Endothelial cell of umbilical vein (primary cell): Measurements from ENCODE around the gene CAPS. TPM values are rescaled to one million over a fixed set of nuclear protein-coding genes. Genes with fewer than 3 reads are reported as not detected.

ENCODE experiments used
- BruUV-seq: library from RNA; stranded (reverse); fragments of 400-500 nt; replicated peaks from 2 replicates; lab custom pipeline; 2021; lab: Mats Ljungman, UMichigan
- CTCF ChIA-PET: fragments of 300-600, 350-600 bp; sonication (Branson Sonifier 250); formaldehyde crosslinking; loops from one replicate; lab custom pipeline; 2021; ENCODE audit warnings: antibody characterized with exemption, inconsistent platforms; lab: Charles Lee
- POLR2A ChIA-PET: fragments of 300-600, 350-600 bp; sonication (Branson Sonifier 250); formaldehyde crosslinking; loops from one replicate; lab custom pipeline; 2021; ENCODE audit warnings: antibody characterized with exemption, inconsistent platforms; lab: Charles Lee
- DNase-seq: peaks from one replicate; pipeline ENCODE4 v3.0.0-alpha.2; 2011; ENCODE audit warnings: low read depth, low spot score
- FAIRE-seq: peaks from 2 replicates; lab custom pipeline; 2011; peaks lifted over from hg19 to GRCh38; lab: Jason Lieb, UNC
- H2AFZ ChIP-seq: 2 replicates; pipeline ENCODE4 v1.6.0; 2012; ENCODE audit warnings: low read depth, low read length, control low read depth, inconsistent platforms
- H3K27ac ChIP-seq: 2 replicates; pipeline ENCODE4 v1.5.1; 2011; ENCODE audit warnings: low read depth, mild to moderate bottlenecking, control low read depth, low read length, moderate library complexity; ENCODE audit not compliant: insufficient read depth
- H3K27me3 ChIP-seq, 2 experiments: 2 replicates each; pipeline versions ENCODE4 v1.6.0 to v1.6.1; 2011; ENCODE audit warnings: low read length in 2 of 2, mixed read lengths in 1 of 2; ENCODE audit not compliant: control insufficient read depth in 2 of 2, insufficient read depth in 2 of 2
- H3K36me3 ChIP-seq, 2 experiments: 2 replicates in 1 of 2; 3 replicates in 1 of 2; pipeline ENCODE4 v1.5.1; 2011; ENCODE audit warnings: low read length in 2 of 2, mild to moderate bottlenecking in 1 of 2, moderate library complexity in 1 of 2; ENCODE audit not compliant: control insufficient read depth in 2 of 2, insufficient read depth in 2 of 2; ENCODE audit errors: extremely low read depth in 1 of 2
- H3K4me1 ChIP-seq: 3 replicates; pipeline ENCODE4 v1.5.1; 2011; ENCODE audit warnings: mild to moderate bottlenecking, low read length; ENCODE audit not compliant: control insufficient read depth, insufficient read depth; ENCODE audit errors: extremely low read depth
- H3K4me2 ChIP-seq: 2 replicates; pipeline ENCODE4 v1.6.1; 2011; ENCODE audit warnings: low read length, control low read depth, mixed read lengths; ENCODE audit not compliant: insufficient read depth
- H3K4me3 ChIP-seq, 3 experiments: fragments of 200-600 bp in 1 of 3; sonication (generic), shearing (Covaris generic) in 1 of 3; replicated peaks in 1 of 3; 2 replicates each; pipeline ENCODE4 v1.5.1; 2011 to 2016; ENCODE audit warnings: control low read depth in 3 of 3, low read length in 3 of 3, mild to moderate bottlenecking in 2 of 3, inconsistent platforms in 1 of 3, low read depth in 1 of 3, moderate library complexity in 1 of 3; ENCODE audit not compliant: insufficient read depth in 1 of 3
- H3K79me2 ChIP-seq: 2 replicates; pipeline ENCODE4 v1.6.0; 2012; ENCODE audit warnings: low read length, inconsistent platforms; ENCODE audit not compliant: control insufficient read depth, insufficient read depth
- H3K9ac ChIP-seq: replicated peaks from 2 replicates; pipeline ENCODE3; 2011; ENCODE audit warnings: low read length, control low read depth; ENCODE audit not compliant: insufficient read depth; ENCODE audit errors: extremely low read depth
- H3K9me1 ChIP-seq: replicated peaks from 3 replicates; pipeline ENCODE4 v1.6.0; 2011; ENCODE audit warnings: mild to moderate bottlenecking, low read length; ENCODE audit not compliant: control insufficient read depth, insufficient read depth; ENCODE audit errors: extremely low read depth
- H3K9me3 ChIP-seq: replicated peaks from 2 replicates; pipeline ENCODE4 v1.5.1; 2012; ENCODE audit warnings: low read length, inconsistent platforms; ENCODE audit not compliant: control insufficient read depth, insufficient read depth
- H4K20me1 ChIP-seq: replicated peaks from 2 replicates; pipeline ENCODE3; 2011; ENCODE audit warnings: mild to moderate bottlenecking, low read length; ENCODE audit not compliant: control insufficient read depth, insufficient read depth; ENCODE audit errors: extremely low read depth
- EZH2 ChIP-seq: IDR thresholded peaks from 2 replicates; pipeline ENCODE4 v1.6.1; 2012; ENCODE audit warnings: borderline replicate concordance, low read depth, mild to moderate bottlenecking, moderate library complexity, low read length, inconsistent platforms; ENCODE audit not compliant: severe bottlenecking
- FOS ChIP-seq: IDR thresholded peaks from 2 replicates; pipeline ENCODE4 v1.6.1; 2011; ENCODE audit warnings: mild to moderate bottlenecking, low read length, moderate library complexity, borderline replicate concordance; ENCODE audit not compliant: insufficient read depth
- GATA2 ChIP-seq: IDR thresholded peaks from 2 replicates; pipeline ENCODE4 v1.7.0; 2011; ENCODE audit warnings: low read depth, mild to moderate bottlenecking, moderate library complexity, mixed read lengths, low read length; ENCODE audit not compliant: insufficient read length, insufficient read depth
- JUN ChIP-seq: IDR thresholded peaks from 2 replicates; pipeline ENCODE4 v1.6.1; 2011; ENCODE audit warnings: borderline replicate concordance, low read depth; ENCODE audit not compliant: insufficient read length, insufficient read depth
- MYC ChIP-seq: IDR thresholded peaks from one replicate; pipeline ENCODE4 v1.6.1; 2011; ENCODE audit warnings: mild to moderate bottlenecking, low read depth, low read length
- POLR2A ChIP-seq: IDR thresholded peaks from 2 replicates; pipeline ENCODE4 v1.6.1; 2012; ENCODE audit warnings: low read depth, mild to moderate bottlenecking, control low read depth, low read length
- POLR2AphosphoS5 ChIP-seq: IDR thresholded peaks from 2 replicates; pipeline ENCODE4 v1.6.1; 2012; ENCODE audit warnings: low read depth, mild to moderate bottlenecking, control low read depth, low read length, moderate library complexity; ENCODE audit not compliant: insufficient read depth
- dilution Hi-C: fragments of 300-500 bp; cut with MboI; formaldehyde crosslinking; loops from one replicate; pipeline ENCODE4 v1.15.0; 2019; ENCODE audit warnings: low sequenced_read_pairs; ENCODE audit not compliant: extremely low pct_ligation_motif_present
- intact Hi-C: fragments of 100-400 bp; cut with micrococcal nuclease; formaldehyde crosslinking; loops from one replicate; pipeline ENCODE4 v1.10.0; 2022
- polyA plus RNA-seq, 4 experiments: library from polyadenylated mRNA; depleted of rRNA in 3 of 4; stranded (reverse) in 3 of 4; unstranded in 1 of 4; fragments of >200 nt; gene quantifications; 2 replicates each; pipeline versions ENCODE4 v1.2.1 to v1.2.3, GENCODE V29; 2011 to 2012; ENCODE audit warnings: missing spikeins in 1 of 4
- total RNA-seq: library from RNA; stranded (reverse); gene quantifications from 2 replicates; pipeline ENCODE4 v1.2.3, GENCODE V29; 2021
- TF ChIP-seq, protein P1 (sequence below): IDR thresholded peaks from 2 replicates; pipeline ENCODE4 v1.6.1; 2011; ENCODE audit not compliant: insufficient read depth, insufficient read length
- TF ChIP-seq, protein P2 (sequence below), 2 donors: IDR thresholded peaks; 1 replicate in 1 of 2; 2 replicates in 1 of 2; pipeline ENCODE4 v1.5.1; 2011; ENCODE audit warnings: low read length in 2 of 2, mild to moderate bottlenecking in 2 of 2, moderate library complexity in 2 of 2, control low read depth in 1 of 2, inconsistent platforms in 1 of 2, low read depth in 1 of 2; ENCODE audit not compliant: insufficient read depth in 1 of 2; ENCODE audit errors: extremely low read depth in 1 of 2

The CAPS gene
- total and polyA plus RNA-seq, 2 donors (not counting 3 experiments of a cell fraction or from before 2014, with no cell fraction given): 6.9 to 8.9 TPM

DNA sequence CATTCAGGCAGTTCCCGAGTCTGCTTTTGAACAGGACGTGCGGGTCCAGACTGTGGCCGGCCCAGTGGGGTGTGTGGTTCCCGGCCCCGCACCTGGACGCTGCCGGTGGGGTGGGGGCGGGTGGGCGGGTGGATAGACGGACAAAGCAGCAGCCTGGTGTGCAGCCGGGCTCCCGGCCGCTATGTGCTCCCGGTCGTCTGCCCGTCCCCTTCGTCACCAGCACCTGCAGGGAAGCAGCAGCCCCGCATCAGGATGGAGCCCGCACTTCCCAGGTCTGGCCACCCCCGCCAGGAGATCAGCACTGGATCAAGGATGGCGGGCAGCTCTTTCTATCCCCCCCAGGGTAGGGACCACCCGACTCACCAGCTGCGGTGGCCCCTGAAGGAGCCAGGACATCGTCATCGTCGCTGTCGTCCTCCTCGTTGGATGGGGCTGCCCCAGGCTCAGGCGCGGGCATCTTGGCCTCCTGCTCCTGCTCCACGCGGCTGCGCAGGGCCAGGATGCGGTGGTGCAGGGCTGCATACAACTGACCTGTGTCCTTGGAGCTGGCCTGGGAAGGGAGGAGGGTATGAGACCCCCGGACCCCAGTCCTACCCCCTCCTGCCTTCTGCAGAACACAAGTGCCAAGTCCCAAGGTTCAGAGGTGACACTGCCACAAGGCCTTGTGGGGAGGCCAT, 3.5 kb downstream of the CAPS start:
- DNase-seq (no peak), FAIRE-seq (no peak)
- peaks cover 7 to 25% of the 10 kb centered on the region in 2 experiments for H3K36me3 ChIP-seq
- no TSS peak for BruUV-seq
- TF ChIP-seq JUN: no peak
- TF ChIP-seq EZH2: no peak
- TF ChIP-seq, protein P1, sequence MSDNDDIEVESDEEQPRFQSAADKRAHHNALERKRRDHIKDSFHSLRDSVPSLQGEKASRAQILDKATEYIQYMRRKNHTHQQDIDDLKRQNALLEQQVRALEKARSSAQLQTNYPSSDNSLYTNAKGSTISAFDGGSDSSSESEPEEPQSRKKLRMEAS: no peak
- no peaks in the 10 kb centered on the region for H3K79me2 ChIP-seq
- H3K9me3 ChIP-seq: no peaks in the 10 kb centered on the region
- dilution Hi-C loops: no loop called here
- no peak overlapping the region for H2AFZ ChIP-seq
- ChIA-PET POLR2A (no interaction called here), CTCF (no interaction called here)
- H3K27me3 ChIP-seq: no peaks in the 10 kb centered on the region
- H3K9me1 ChIP-seq: no peaks in the 10 kb centered on the region
- H3K27ac ChIP-seq: no peak overlapping the region
- no peaks in the 10 kb centered on the region for H4K20me1 ChIP-seq
- H3K4me2 ChIP-seq: no peak overlapping the region
- intact Hi-C loops: no loop called here
- no peaks in the 10 kb centered on the region for H3K4me1 ChIP-seq
- no peak overlapping the region for H3K4me3 ChIP-seq
- H3K9ac ChIP-seq: no peak overlapping the region

DNA sequence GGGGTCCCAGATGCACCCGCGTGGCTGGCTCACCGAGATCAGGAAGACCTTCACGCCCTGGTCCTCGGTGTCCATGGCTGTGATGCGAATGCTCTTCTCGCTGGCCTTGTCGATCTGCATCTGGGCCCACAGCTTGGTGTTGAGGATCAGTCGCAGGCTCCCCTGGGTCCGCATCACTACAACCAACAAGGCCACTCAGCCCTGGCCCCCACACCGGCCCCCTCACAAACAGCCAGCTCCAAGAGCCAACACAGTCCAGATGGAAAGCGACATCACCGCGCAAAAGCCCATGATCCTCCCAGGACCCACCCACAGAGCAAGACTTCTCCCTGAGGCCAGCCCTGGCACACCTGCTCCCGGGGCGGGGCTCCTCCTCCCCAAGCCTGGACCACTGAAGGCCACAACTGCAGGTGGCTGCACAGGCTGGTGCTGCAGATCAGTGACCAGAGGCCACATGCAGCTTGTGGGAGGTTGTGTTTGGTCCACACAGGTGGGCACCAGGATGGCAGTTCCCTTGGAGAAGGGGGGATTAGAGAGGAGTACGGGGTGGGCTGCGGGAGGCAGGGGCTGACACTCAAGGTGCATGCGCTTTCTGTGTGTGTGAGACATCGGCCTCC, 4.5 kb downstream of the CAPS start:
- no peaks in the 10 kb centered on the region for H3K9me3 ChIP-seq
- no peaks in the 10 kb centered on the region for H3K4me1 ChIP-seq
- CTCF ChIA-PET: no interaction called here
- no peak overlapping the region for H3K4me2 ChIP-seq
- dilution Hi-C loops: no loop called here
- no peak for TF ChIP-seq GATA2
- TF ChIP-seq, protein P1: no peak
- no peak for TF ChIP-seq POLR2A
- TF ChIP-seq POLR2AphosphoS5: no peak
- TF ChIP-seq FOS: no peak
- TF ChIP-seq EZH2: no peak
- TF ChIP-seq JUN: no peak
- TF ChIP-seq MYC: no peak
- TF ChIP-seq, protein P2, sequence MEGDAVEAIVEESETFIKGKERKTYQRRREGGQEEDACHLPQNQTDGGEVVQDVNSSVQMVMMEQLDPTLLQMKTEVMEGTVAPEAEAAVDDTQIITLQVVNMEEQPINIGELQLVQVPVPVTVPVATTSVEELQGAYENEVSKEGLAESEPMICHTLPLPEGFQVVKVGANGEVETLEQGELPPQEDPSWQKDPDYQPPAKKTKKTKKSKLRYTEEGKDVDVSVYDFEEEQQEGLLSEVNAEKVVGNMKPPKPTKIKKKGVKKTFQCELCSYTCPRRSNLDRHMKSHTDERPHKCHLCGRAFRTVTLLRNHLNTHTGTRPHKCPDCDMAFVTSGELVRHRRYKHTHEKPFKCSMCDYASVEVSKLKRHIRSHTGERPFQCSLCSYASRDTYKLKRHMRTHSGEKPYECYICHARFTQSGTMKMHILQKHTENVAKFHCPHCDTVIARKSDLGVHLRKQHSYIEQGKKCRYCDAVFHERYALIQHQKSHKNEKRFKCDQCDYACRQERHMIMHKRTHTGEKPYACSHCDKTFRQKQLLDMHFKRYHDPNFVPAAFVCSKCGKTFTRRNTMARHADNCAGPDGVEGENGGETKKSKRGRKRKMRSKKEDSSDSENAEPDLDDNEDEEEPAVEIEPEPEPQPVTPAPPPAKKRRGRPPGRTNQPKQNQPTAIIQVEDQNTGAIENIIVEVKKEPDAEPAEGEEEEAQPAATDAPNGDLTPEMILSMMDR (IDR thresholded peaks at IDR 0.05; ENCODE audit: extremely low read depth in 1 of 2, insufficient read depth in 1 of 2, low read depth in 1 of 2, low read length in 2 of 2): no peak
- no peak overlapping the region for H3K4me3 ChIP-seq
- no peak overlapping the region for H2AFZ ChIP-seq
- POLR2A ChIA-PET: no interaction called here
- no peaks in the 10 kb centered on the region for H3K9me1 ChIP-seq
- H3K79me2 ChIP-seq: no peaks in the 10 kb centered on the region
- no TSS peak for BruUV-seq
- H3K36me3 ChIP-seq: peaks cover 7 to 32% of the 10 kb centered on the region in 2 experiments
- no peaks in the 10 kb centered on the region for H3K27me3 ChIP-seq
- DNase-seq: no peak
- H4K20me1 ChIP-seq: no peaks in the 10 kb centered on the region
- H3K27ac ChIP-seq: no peak overlapping the region
- no peak overlapping the region for H3K9ac ChIP-seq
- intact Hi-C loops: no loop called here
- no peak for FAIRE-seq
